Right kidney (tissue), 1 donor: Measurements from ENCODE around the gene FAM124B.

Experiments
- DNase-seq: peaks from one replicate; pipeline ENCODE4 v3.0.0-alpha.2; 2016

The FAM124B gene

GRCh38 chr2:224381521-224382279 lies 20.2 kb downstream of the FAM124B start:
- no peak for DNase-seq

GRCh38 chr2:224379986-224380385 lies 21.9 kb downstream of the FAM124B start:
- no peak for DNase-seq

- DNase-seq: no peak
Observed at GRCh38 chr2:224379172-224379571, 22.7 kb downstream of the FAM124B start.

DNA sequence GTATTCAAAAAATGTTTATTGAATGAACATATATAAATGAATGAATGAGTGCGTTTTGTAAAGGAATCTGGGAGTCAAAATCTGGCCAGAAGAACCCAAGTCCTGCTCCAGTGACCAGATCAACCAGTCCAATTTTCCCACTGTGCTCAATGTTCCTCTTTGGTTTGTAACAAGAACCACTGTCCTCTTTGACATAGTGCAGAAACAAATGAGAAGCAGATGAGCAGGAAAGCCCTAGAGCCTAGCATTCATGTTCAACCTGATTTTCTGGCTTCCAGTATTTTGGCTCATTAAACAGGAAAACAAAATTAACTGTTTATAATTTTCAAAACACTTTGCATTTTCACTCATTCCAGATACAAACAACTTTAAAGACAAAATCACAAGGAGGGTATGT lies 23.2 kb downstream of the FAM124B start:
- DNase-seq: no peak

DNA sequence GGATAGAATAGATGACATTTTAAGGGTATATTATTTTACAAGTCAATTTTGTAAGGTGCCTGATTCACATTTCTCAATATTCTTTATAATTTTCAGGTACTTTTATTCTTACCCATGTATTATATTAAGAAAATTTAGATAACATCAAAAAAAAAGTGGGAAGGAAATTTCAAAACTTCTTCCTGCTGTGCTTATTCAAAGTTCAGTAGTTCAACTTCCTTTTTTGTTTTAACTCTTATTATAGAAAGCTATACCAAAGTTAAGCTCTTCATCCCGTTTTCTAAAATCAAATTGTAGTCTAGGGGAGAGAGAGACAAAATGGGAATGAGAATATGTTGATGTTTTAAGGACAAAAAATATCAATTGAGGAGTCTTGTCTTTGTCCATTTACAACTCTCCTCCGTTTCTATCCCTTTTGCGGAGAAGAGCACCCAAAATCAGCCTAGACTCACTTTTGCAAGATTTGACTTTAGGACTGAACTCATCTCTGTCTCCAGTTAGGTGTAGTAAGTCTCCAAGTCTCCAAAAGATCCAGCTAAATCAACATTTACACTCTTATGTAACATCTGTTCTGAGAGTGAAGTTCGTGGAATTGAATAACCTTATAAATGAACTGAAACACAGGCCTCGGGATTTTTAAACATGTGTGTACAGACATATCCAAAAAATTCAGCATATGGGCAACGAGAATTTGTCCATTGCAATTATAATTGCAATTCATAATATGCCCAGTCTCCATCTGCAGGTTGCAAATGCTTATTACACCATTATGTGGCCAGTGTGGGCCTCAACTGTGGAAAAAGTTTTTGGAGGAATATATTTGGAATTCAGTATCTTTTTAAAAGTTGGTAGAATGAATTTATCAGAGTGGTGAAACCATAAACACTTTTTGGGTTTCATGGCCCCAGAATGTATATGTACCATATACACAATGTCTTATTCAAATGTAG lies 23.9 kb downstream of the FAM124B start:
- DNase-seq: no peak

DNA sequence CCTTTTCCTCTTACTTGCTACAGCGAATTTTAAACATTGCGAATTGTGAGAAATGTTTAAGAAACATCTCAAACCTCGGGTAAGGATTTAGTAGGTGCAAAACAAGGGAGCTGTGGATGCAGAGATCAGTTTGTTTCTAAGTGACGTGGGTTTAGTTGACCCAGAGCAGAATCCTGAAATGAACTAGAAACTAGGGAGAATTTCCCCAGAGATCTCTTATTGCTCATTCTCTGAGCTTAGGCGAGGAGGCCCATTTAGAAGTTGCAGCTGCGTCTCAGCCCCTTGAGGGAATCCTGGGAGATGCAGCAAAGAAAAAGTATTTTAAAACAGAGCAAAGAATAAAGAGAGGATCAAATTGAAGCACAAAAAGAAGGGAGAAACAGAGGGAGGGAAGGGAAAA lies 29.3 kb downstream of the FAM124B start:
- no peak for DNase-seq

GRCh38 chr2:224369028-224369632 lies 32.8 kb downstream of the FAM124B start:
- peak; percentile 22 for DNase-seq

DNA sequence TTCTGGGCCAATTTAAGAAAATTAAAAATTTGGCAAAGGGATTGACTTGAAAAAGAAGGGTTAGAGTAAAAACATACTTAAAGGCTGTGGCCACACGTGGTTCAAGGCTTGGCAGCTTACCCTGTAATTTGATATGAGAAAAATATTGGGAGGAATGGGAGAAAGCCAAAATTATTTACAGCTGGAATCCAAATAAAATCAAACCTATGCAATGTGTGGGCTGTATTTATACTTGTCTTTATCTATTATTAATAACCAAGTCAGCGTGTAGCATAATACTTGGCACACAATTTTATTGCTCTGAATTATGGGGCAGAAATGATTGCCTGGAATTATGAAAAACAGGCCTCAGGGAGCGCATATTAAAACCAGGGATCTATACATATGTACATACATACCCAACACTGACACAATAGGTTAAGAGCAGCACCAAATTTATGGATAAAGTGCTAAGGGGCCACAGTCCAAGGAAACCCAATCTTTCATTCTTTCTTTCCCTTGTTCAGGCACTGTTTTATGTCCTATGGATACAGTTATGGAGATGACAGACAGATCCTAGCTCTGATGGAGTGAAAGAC lies 35.6 kb downstream of the FAM124B start:
- no peak for DNase-seq

DNA sequence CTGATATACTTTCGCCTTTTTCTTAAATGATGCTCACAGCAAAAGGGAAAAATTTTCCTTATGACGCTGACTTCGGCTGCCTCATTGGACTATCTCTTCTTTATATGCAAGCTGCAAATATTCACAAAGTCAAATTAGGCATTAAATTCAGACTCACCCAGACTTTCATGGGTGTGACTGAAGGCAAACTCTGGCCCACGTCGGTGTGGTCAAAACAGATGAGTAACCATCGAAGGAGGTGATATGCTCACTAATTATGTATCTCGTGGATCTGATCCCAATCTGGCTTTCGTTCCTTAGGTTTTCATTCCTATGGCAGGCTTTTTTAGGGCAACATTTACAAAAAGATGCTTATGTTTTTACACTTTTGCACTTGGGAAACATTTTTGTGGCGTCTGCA lies 36.6 kb downstream of the FAM124B start:
- no peak for DNase-seq

- no peak for DNase-seq
Observed at GRCh38 chr2:224363281-224363680, 38.6 kb downstream of the FAM124B start.

DNA sequence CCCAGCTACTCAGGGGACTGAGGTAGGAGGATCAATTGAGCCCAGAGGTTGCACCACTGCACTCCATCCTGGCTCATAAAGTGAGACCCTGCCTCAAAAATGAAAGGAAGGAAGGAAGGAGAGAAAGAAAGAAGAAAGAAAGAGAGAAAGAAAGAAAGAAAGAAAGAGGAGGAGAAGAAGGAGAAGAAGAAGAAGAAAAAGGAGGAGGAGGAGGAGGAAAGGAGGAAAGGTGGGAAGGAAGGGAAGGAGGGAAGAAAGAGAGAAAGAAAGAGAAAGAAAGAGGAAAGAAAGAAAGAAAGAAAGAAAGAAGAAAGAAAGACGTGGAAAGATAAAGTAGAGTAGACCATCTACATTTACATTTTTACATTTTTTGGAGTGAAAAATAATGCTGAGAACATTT lies 39.8 kb downstream of the FAM124B start:
- no peak for DNase-seq

DNA sequence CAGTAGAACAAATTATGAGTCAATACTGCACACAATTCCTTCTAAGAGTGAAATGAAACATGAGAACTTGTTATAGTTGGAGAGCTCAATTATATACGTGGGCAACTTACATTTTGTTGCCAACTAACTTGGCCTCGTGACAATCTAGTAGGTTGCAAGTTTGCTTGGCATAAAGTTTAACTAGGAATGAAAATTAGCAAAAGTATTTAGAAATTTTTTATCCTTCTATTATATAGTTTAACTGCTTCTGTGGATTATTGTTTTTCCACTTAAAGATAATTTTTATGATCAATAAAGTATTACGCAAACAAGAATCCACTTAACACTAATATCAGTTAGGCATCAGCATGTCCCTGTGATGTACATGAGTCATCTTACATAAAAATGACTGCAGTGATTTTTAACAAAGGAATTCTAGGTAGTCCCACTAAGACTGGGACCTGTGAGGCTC lies 41.1 kb downstream of the FAM124B start:
- no peak for DNase-seq

DNA sequence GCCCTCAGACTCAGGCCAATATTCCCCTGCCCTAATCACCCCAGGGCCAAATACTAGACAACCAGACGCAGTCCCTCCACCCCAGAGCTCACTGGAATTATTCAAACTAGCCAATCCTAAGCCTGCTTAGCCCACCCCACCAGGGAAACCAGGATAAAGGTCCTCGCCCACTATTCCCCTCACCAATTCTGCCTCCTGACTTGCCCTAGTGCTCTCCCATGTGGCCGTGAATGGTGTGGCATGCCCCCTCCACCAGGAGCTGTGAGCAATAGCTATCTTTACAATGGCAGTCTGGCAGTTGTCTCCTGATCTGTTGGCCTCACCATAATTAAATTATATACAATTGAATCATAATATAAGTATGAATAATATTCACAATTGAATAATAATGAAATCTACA lies 42.3 kb downstream of the FAM124B start:
- no peak for DNase-seq

DNA sequence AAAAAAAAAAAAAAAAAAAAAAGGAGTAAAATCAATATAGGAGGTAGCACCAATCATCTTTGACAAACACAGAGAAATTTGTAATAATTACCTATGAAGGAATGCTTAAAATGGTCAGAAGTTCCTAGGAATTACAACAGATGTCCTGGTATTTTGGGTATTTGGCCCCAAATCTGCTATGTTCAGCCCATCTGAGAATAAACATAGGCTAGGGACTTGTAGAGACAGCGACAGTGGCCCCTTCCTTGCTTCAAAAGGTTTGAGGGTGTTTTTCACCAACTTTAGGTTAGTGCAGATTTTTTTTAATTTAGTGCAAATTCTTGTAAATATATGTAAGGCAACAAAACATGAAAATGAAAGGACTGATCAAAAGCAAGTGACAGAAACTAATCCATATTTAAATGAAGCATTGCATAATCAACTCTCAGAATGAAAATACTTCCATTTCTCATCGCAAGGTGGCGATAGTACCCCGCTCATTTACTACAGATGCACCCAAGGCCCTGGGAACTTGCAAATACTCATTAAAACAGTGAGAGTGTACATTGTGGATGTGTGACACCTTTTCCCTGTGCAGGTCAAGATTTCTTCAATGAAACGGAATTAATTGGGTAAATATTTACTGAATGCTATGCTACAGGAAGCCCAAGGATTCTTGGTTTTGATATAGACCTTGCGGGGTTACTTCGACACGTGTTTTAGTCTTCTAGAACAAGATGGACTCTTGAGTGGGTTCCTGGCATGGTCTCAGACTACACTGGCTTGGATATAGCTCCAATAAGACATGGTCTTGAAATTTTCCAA lies 44.6 kb downstream of the FAM124B start:
- peak; percentile 16 for DNase-seq

DNA sequence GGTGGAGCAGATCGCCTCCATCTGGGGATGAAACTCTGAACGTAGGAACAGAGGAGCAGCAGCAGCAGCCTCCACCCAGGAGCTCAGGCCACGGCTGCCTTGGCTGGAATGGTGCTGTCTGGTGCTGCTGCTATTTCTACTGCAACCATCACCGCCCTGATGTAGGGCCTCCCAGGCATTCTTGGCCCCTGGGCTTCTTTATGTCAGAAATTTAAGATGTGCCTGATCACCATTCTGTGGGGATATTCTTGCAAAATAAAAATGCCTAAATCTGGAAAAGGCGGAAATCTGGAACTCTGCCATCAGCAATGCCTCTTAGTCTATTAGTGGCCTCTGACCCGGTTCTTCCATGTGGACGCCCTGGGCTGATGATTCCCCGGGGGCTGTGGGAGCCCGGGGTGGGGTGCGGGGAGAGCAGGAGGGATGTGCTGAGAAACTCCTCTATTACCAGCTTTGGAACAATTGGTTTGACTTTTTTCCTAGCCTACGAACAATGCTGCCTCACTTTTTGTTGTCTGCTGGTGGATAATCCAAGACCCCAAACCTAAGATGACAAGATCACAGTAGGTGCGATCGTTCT lies 47.2 kb downstream of the FAM124B start:
- no peak for DNase-seq

- no peak for DNase-seq
Observed at GRCh38 chr2:224350703-224351102, 51.2 kb downstream of the FAM124B start.

- no peak for DNase-seq
Observed at GRCh38 chr2:224349396-224349795, 52.5 kb downstream of the FAM124B start.

DNA sequence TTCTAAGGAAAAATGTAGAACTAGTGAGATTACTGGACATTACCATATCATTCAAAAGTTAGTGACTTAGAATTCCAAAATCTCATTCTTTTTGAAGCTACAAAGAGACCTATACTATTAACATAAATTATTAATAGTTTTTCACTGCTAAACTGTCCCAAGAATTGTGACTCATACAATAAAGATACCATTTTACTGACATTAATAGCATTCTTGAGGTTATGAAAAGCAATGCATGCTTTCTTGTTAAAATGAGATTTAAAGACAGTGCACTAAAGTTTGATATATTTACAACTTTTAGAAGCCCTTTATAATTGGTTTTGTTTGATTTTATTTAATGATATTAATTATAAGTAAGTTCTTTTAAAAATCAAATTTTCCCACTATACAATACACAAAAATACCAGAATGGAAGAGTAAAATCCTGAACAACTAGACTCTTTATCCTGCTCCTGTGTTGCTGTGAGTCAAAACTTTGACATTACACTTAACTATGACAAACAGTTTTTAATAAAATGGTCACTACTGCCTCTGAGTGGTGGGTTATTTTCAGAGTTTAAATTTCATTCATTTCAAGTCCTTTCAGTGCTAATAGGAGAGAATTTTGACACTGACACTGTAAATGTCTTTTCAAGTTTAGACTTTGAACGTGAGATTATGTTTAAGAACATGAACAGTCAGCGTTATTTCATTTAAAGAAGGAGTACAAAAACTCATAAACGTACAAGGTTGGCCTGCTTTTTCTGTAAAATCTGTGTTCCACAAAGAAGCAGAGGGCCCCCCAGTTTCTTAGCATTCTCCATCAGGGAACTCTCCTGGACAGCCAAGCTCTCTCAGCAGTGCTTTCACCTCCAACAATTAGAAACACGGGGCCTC lies 54.5 kb downstream of the FAM124B start:
- DNase-seq: no peak

DNA sequence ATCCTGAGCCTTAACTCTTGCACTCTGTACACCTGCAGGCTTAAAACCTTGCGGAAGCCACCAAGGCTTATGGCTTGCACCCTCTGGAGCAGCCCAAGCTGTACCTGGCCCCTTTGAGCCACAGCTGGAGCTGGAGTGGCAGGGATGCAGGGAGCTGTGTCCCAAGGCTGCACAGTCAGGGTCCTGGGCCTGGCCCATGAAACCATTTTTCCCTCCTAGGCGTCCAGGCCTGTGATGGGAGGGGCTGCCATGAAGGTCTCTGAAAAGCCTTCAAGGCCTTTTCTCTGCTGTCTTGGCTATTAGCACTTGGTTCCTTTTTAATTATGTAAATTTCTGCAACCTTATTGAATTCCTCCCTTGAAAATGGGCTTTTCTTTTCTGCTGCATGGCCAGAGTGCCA lies 56.4 kb downstream of the FAM124B start:
- DNase-seq: no peak

DNA sequence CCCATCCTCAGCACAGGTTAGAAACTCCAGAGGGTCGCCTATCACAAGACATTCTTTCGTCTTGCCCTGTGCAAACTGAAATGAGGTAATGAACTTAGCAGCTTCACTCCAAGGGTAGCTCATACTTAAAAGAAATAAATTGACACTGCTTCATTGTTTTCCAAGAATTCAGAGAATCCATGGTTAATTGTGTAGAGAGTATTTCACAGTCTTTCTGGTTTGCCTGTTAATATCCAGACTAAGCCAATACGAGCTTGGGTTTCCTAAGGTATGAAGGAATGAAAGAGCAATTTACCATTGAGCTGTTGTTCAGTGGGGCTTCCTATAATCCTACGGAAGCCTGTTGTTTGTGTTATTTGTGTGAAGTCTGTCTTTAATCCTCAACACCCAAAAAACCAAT lies 58.7 kb downstream of the FAM124B start:
- no peak for DNase-seq
